Activated T-helper 17 cell treated with anti-CD3 and anti-CD28 coated beads, Interleukin-2, amount 50 U/mL, for 72 hours (primary cell): Measurements from ENCODE around the gene PKP4. TPM values are rescaled to one million over a fixed set of nuclear protein-coding genes. Genes with fewer than 3 reads are reported as not detected.

Experiments used
- ATAC-seq: fragments of 150-1000 bp; cut with Tn5 transposase; replicated peaks from 2 replicates; pipeline ENCODE4 v1.10.0; 2021; ENCODE audit warnings: mild to moderate bottlenecking, moderate library complexity
- H3K27ac Mint-ChIP-seq: one replicate; pipeline ENCODE4 v1.8.0; 2022; ENCODE audit warnings: mixed read lengths
- H3K27me3 Mint-ChIP-seq: one replicate; pipeline ENCODE4 v1.8.0; 2022; ENCODE audit warnings: mixed read lengths
- H3K36me3 Mint-ChIP-seq: one replicate; pipeline ENCODE4 v1.8.0; 2022; ENCODE audit warnings: low read depth, mild to moderate bottlenecking, mixed read lengths
- H3K4me1 Mint-ChIP-seq: one replicate; pipeline ENCODE4 v1.8.0; 2022; ENCODE audit warnings: mixed read lengths
- H3K4me3 Mint-ChIP-seq: one replicate; pipeline ENCODE4 v1.8.0; 2022; ENCODE audit warnings: mild to moderate bottlenecking, mixed read lengths
- H3K9me3 Mint-ChIP-seq: one replicate; pipeline ENCODE4 v1.8.0; 2022; ENCODE audit warnings: mixed read lengths
- total RNA-seq, 2 donors: library from RNA; stranded (reverse); gene quantifications; one replicate each; pipeline ENCODE4 v1.2.3, GENCODE V29; 2022

Gene PKP4
- total RNA-seq, 2 donors from 2014 or later: 24.0 to 35.0 TPM

GRCh38 chr2:158561054-158561453 is 104.3 kb downstream of the PKP4 start:
- H3K4me3 Mint-ChIP-seq: no peak overlapping the region
- H3K27ac Mint-ChIP-seq: no peak overlapping the region
- H3K4me1 Mint-ChIP-seq: no peaks in the 10 kb centered on the region
- no peaks in the 10 kb centered on the region for H3K9me3 Mint-ChIP-seq
- no peaks in the 10 kb centered on the region for H3K36me3 Mint-ChIP-seq
- no peaks in the 10 kb centered on the region for H3K27me3 Mint-ChIP-seq
- ATAC-seq: no peak

DNA sequence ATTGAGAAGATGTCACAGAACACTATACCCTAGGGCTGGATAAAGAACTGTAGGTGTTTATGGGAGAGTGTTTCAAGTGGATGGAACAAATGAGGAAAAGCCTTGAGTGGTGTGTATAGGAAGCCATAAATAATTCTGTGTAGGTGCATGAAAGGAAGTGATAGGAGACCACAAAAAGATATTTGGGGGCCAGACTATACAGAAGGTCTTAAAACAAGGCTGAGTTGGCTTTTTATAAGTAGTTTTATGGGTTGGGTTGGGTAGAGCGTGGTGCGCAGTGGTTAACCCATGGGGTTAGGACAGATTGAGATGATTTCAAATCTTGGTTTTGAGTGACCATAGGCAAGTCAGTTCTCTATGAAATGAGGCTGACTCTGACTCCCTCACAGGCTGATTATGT is 110.5 kb downstream of the PKP4 start:
- H3K4me1 Mint-ChIP-seq: peaks cover 8% of the 10 kb centered on the region
- H3K27ac Mint-ChIP-seq: no peak overlapping the region
- H3K4me3 Mint-ChIP-seq: no peak overlapping the region
- no peaks in the 10 kb centered on the region for H3K36me3 Mint-ChIP-seq
- no peaks in the 10 kb centered on the region for H3K27me3 Mint-ChIP-seq
- no peak for ATAC-seq
- H3K9me3 Mint-ChIP-seq: peaks cover 20% of the 10 kb centered on the region

- Mint-ChIP-seq H3K4me1 (peaks cover 8% of the 10 kb centered on the region), H3K9me3 (peaks cover 20% of the 10 kb centered on the region), H3K36me3 (no peaks in the 10 kb centered on the region)
These were observed 112.5 kb downstream of the PKP4 start for GRCh38 chr2:158569284-158569683.

GRCh38 chr2:158570869-158571268 is 114.1 kb downstream of the PKP4 start:
- no peaks in the 10 kb centered on the region for H3K36me3 Mint-ChIP-seq
- no peak for ATAC-seq

More at GRCh38 chr2:158569284-158569683, 112.5 kb downstream of the PKP4 start:
- Mint-ChIP-seq H3K27me3 (no peaks in the 10 kb centered on the region), H3K27ac (no peak overlapping the region), H3K4me3 (no peak overlapping the region)
- ATAC-seq: no peak

GRCh38 chr2:158573739-158574138 is 117.0 kb downstream of the PKP4 start:
- Mint-ChIP-seq H3K27me3 (no peaks in the 10 kb centered on the region), H3K27ac (no peak overlapping the region), H3K4me1 (peaks cover 4% of the 10 kb centered on the region), H3K36me3 (peaks cover 5% of the 10 kb centered on the region), H3K4me3 (no peak overlapping the region), H3K9me3 (peaks cover 13% of the 10 kb centered on the region)
- no peak for ATAC-seq

More at GRCh38 chr2:158570869-158571268, 114.1 kb downstream of the PKP4 start:
- Mint-ChIP-seq H3K27me3 (no peaks in the 10 kb centered on the region), H3K4me3 (no peak overlapping the region), H3K27ac (no peak overlapping the region), H3K9me3 (peaks cover 20% of the 10 kb centered on the region), H3K4me1 (peaks cover 8% of the 10 kb centered on the region)

GRCh38 chr2:158575051-158575635 is 118.4 kb downstream of the PKP4 start:
- H3K4me3 Mint-ChIP-seq: no peak overlapping the region
- ATAC-seq: no peak
- peaks cover 8% of the 10 kb centered on the region for H3K36me3 Mint-ChIP-seq
- no peak overlapping the region for H3K27ac Mint-ChIP-seq
- H3K9me3 Mint-ChIP-seq: peaks cover 13% of the 10 kb centered on the region
- H3K4me1 Mint-ChIP-seq: peaks cover 4% of the 10 kb centered on the region
- no peaks in the 10 kb centered on the region for H3K27me3 Mint-ChIP-seq

DNA sequence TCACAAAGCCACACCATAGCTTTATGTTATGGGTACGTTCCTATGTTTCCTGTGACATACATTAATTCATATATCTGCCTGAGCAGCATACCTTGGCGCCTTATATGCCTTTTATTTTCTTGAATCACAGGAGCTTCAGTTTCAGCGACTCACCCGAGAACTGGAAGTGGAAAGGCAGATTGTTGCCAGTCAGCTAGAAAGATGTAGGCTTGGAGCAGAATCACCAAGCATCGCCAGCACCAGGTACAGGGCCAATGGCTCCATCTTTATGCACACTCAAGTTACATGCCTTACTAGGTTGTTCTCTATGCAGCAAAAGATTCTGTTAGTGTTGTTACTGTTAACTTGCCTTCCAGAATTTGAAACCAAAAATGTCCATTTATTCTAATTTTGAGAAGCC is 120.4 kb downstream of the PKP4 start:
- Mint-ChIP-seq H3K27me3 (no peaks in the 10 kb centered on the region), H3K36me3 (peaks cover 10% of the 10 kb centered on the region), H3K9me3 (no peaks in the 10 kb centered on the region), H3K27ac (no peak overlapping the region), H3K4me3 (no peak overlapping the region), H3K4me1 (no peaks in the 10 kb centered on the region)
- no peak for ATAC-seq

GRCh38 chr2:158578703-158579330 is 122.1 kb downstream of the PKP4 start:
- Mint-ChIP-seq H3K36me3 (peaks cover 10% of the 10 kb centered on the region), H3K4me3 (no peak overlapping the region), H3K27me3 (no peaks in the 10 kb centered on the region), H3K27ac (no peak overlapping the region), H3K4me1 (no peaks in the 10 kb centered on the region), H3K9me3 (no peaks in the 10 kb centered on the region)
- no peak for ATAC-seq

GRCh38 chr2:158579928-158580327 is 123.2 kb downstream of the PKP4 start:
- Mint-ChIP-seq H3K27me3 (no peaks in the 10 kb centered on the region), H3K4me3 (no peak overlapping the region), H3K27ac (no peak overlapping the region), H3K4me1 (no peaks in the 10 kb centered on the region), H3K36me3 (peaks cover 10% of the 10 kb centered on the region), H3K9me3 (no peaks in the 10 kb centered on the region)
- no peak for ATAC-seq

DNA sequence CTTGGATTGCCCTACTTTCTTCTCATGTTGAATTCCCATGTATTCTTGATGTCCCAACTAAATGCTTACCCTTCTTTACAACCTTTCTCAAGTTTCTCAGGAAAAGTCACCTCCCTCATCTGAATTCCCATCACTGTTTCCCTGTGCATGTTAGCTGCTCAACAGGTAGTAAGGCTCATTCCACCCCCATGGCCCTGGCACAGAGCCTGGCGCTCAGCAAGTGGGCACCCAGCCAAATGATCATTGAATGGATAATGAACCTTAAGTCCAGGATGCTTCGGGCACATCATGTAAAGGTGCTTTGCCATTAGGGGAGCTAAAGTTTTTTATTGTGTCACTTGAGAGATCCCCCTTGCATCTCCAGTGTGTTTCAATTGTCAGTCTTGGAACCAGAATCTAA is 124.0 kb downstream of the PKP4 start:
- no peak overlapping the region for H3K27ac Mint-ChIP-seq
- no peaks in the 10 kb centered on the region for H3K27me3 Mint-ChIP-seq
- ATAC-seq: no peak

GRCh38 chr2:158582670-158583069 is 125.9 kb downstream of the PKP4 start:
- Mint-ChIP-seq H3K4me3 (no peak overlapping the region), H3K27ac (no peak overlapping the region), H3K36me3 (peaks cover 10% of the 10 kb centered on the region), H3K27me3 (no peaks in the 10 kb centered on the region), H3K9me3 (no peaks in the 10 kb centered on the region), H3K4me1 (no peaks in the 10 kb centered on the region)
- ATAC-seq: no peak

More for the DNA sequence above, 124.0 kb downstream of the PKP4 start:
- peaks cover 10% of the 10 kb centered on the region for H3K36me3 Mint-ChIP-seq
- H3K4me1 Mint-ChIP-seq: no peaks in the 10 kb centered on the region
- H3K9me3 Mint-ChIP-seq: no peaks in the 10 kb centered on the region
- no peak overlapping the region for H3K4me3 Mint-ChIP-seq

- Mint-ChIP-seq H3K27ac (no peak overlapping the region), H3K4me1 (no peaks in the 10 kb centered on the region), H3K27me3 (no peaks in the 10 kb centered on the region), H3K9me3 (no peaks in the 10 kb centered on the region), H3K36me3 (peaks cover 8% of the 10 kb centered on the region), H3K4me3 (no peak overlapping the region)
- no peak for ATAC-seq
These were observed 127.2 kb downstream of the PKP4 start for GRCh38 chr2:158583923-158584322.

DNA sequence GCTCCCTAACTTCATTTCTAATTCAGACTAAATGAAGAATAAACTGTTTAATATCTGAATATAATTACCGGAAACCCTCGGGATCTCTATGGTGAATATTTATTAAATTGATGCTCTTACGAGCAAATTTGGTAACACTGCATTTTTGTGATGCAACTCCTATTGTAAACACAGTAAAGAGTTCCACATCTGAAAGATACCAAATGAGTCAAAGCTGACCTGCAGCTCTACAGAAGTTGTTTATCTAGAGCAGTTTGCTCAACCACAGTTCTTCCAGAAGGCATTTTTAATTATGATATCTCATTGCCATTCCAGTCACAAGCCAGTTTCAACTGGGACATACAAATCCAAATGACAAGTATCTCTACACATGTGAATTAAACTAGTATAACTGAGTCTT is 129.7 kb downstream of the PKP4 start:
- Mint-ChIP-seq H3K27me3 (no peaks in the 10 kb centered on the region), H3K27ac (no peak overlapping the region), H3K4me3 (no peak overlapping the region), H3K9me3 (no peaks in the 10 kb centered on the region), H3K36me3 (peaks cover 10% of the 10 kb centered on the region), H3K4me1 (no peaks in the 10 kb centered on the region)
- ATAC-seq: no peak

DNA sequence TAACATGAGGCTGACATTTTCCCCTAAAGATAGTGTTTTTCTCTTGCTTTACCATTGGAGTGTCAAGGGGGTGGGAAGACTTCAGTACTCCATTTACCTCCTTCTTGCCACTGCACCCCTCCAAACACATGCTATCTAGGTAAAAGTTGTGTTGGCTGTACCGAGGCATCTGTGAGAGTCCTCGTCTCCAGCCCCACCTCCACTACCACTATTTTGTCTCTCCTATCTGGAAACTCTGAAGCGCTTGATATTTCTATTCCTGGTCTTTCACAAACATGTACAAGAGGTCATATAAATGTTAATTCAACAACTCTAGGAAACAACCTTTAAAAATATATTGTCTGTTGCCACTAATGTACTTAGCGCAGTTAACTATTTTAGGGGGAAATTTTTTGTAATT is 132.6 kb downstream of the PKP4 start:
- H3K27ac Mint-ChIP-seq: no peak overlapping the region

DNA sequence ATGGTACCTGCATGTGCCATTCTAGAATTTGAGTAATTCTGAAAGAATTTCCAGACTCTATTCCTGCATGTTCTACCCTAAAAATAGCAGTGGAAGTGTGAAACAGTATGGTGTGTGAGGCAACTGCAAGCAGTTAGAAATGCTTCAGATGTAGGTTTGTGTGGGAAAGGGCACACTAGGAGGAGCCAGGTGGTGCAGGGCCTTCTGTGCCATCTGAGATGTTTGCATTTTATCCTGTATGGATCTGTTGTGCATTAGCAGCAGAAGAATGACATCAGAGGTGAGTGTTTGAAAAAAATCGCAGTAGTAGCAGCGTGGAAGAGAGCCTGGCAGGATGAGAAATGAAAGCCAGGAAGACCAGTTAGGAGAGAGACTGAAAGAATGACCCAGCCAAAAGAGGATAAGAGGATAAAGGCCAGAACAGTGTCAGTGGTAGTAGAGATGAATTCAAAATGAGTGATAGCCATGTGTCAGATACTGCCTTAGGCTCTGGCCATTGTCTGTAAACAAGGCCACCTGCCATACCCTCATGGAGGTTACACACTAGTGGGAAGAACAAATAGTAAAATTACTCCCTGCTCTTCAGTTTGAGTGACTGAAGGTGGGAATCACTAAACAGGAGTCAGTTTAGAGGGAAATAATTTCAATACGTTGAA is 142.2 kb downstream of the PKP4 start:
- Mint-ChIP-seq H3K4me3 (no peak overlapping the region), H3K36me3 (no peaks in the 10 kb centered on the region), H3K9me3 (no peaks in the 10 kb centered on the region), H3K27ac (no peak overlapping the region), H3K27me3 (no peaks in the 10 kb centered on the region), H3K4me1 (no peaks in the 10 kb centered on the region)
- ATAC-seq: no peak

More for the DNA sequence above, 132.6 kb downstream of the PKP4 start:
- no peaks in the 10 kb centered on the region for H3K4me1 Mint-ChIP-seq
- no peak for ATAC-seq
- H3K4me3 Mint-ChIP-seq: no peak overlapping the region
- no peaks in the 10 kb centered on the region for H3K27me3 Mint-ChIP-seq
- peaks cover 10% of the 10 kb centered on the region for H3K36me3 Mint-ChIP-seq
- H3K9me3 Mint-ChIP-seq: no peaks in the 10 kb centered on the region
